HT-29 (cell line): Measurements from ENCODE around the gene OR10A2. TPM values are rescaled to one million over a fixed set of nuclear protein-coding genes. Genes with fewer than 3 reads are reported as not detected.
"Not testable (repeated sequence)": the region's sequence is repeated elsewhere in the genome, so short reads cannot be mapped to it uniquely, and the experiment has no call there.

Experiments used
- DNase-seq: peaks from one replicate; pipeline ENCODE4 v3.0.0-alpha.2; 2015; ENCODE audit warnings: low spot score
- total RNA-seq: library from RNA; depleted of rRNA; stranded (reverse); fragments of >200 nt; shearing (Covaris generic); gene quantifications from 2 replicates; pipeline ENCODE4 v1.2.3, GENCODE V29; 2014; rRNA removed

OR10A2 gene
- total RNA-seq, 1 experiment from 2014 or later, result not detected

- DNase-seq, result not testable (repeated sequence)
These were observed 24.9 kb downstream of the OR10A2 start for GRCh38 chr11:6887711-6888110.

GRCh38 chr11:6888830-6889229 is 26.0 kb downstream of the OR10A2 start:
- no peak for DNase-seq

GRCh38 chr11:6889835-6890234 is 27.0 kb downstream of the OR10A2 start:
- no peak for DNase-seq

- no peak for DNase-seq
These were observed 29.5 kb downstream of the OR10A2 start, which contains the start of gene OR2D2 for GRCh38 chr11:6892400-6892799. Gene OR2D2 (minus strand): TSS chr11:6892500. CDS start chr11:6892500, 0 bp downstream.

- peak; percentile 16 for DNase-seq
These were observed 31.2 kb downstream of the OR10A2 start for GRCh38 chr11:6894097-6894496.

GRCh38 chr11:6895010-6895409 is 32.2 kb downstream of the OR10A2 start:
- DNase-seq, result no peak

GRCh38 chr11:6898911-6899310 is 36.1 kb downstream of the OR10A2 start:
- DNase-seq, result no peak

GRCh38 chr11:6900327-6900999 is 37.6 kb downstream of the OR10A2 start:
- DNase-seq, result peak; percentile 24

GRCh38 chr11:6904804-6905203 is 41.9 kb downstream of the OR10A2 start:
- not testable (repeated sequence) for DNase-seq

GRCh38 chr11:6911378-6911777 is 48.5 kb downstream of the OR10A2 start:
- no peak for DNase-seq

- DNase-seq, result no peak
These were observed 49.1 kb downstream of the OR10A2 start for GRCh38 chr11:6911948-6912347.

- no peak for DNase-seq
These were observed 56.8 kb downstream of the OR10A2 start for GRCh38 chr11:6919698-6920097.

GRCh38 chr11:6920702-6921101 is 57.8 kb downstream of the OR10A2 start, which contains the start of gene OR2D3:
Gene OR2D3 (plus strand): TSS chr11:6921002. CDS start chr11:6921002, 0 bp downstream.
- no peak for DNase-seq

Other genes starting within 250 kb of the OR10A2 start
- gene TPP1, start 243.6 kb upstream of the OR10A2 start, total RNA-seq, result 40.7 and 52.3 TPM in 2 replicates
- gene DCHS1, start 207.2 kb upstream of the OR10A2 start, total RNA-seq, result 0.05 and 0.18 TPM in 2 replicates
- gene MRPL17, start 179.7 kb upstream of the OR10A2 start, total RNA-seq, result 94.8 and 99.8 TPM in 2 replicates
- 0.15 and 0.16 TPM in 2 replicates for gene OR2AG2, start 91.1 kb upstream of the OR10A2 start, total RNA-seq
- not detected in 2 replicates for gene OR2AG1, start 80.0 kb upstream of the OR10A2 start, total RNA-seq
- 0.08 and 0.23 TPM in 2 replicates for gene OR6A2, start 63.4 kb upstream of the OR10A2 start, total RNA-seq
- gene OR10A5, start 17.4 kb upstream of the OR10A2 start, total RNA-seq, result not detected in 2 replicates
- gene OR10A4, start 13.6 kb downstream of the OR10A2 start, total RNA-seq, result not detected in 2 replicates
- 0.37 TPM in 1 of 2 replicates, not detected in the other for gene OR2D2, start 29.4 kb downstream of the OR10A2 start, total RNA-seq
- gene OR2D3, start 57.9 kb downstream of the OR10A2 start, total RNA-seq, result not detected in 2 replicates
- gene ZNF215, start 63.4 kb downstream of the OR10A2 start, total RNA-seq, result 4.6 and 5.2 TPM in 2 replicates
- 1.8 and 2.5 TPM in 2 replicates for gene ZNF214, start 157.3 kb downstream of the OR10A2 start, total RNA-seq
- not detected in 2 replicates for gene NLRP14, start 157.4 kb downstream of the OR10A2 start, total RNA-seq
- gene RBMXL2, start 225.9 kb downstream of the OR10A2 start, total RNA-seq, result 0.05 TPM in 1 of 2 replicates, not detected in the other